ENCODE measurements around the gene C3orf20. TPM values are rescaled to one million over a fixed set of nuclear protein-coding genes. Genes with fewer than 3 reads are reported as not detected.

The C3orf20 gene
- total and polyA plus RNA-seq, 2 of the 13 experiments (the other 11 are each of a cell fraction or from before 2014, with no cell fraction given), result 0.03 to 0.04 TPM

DNA sequence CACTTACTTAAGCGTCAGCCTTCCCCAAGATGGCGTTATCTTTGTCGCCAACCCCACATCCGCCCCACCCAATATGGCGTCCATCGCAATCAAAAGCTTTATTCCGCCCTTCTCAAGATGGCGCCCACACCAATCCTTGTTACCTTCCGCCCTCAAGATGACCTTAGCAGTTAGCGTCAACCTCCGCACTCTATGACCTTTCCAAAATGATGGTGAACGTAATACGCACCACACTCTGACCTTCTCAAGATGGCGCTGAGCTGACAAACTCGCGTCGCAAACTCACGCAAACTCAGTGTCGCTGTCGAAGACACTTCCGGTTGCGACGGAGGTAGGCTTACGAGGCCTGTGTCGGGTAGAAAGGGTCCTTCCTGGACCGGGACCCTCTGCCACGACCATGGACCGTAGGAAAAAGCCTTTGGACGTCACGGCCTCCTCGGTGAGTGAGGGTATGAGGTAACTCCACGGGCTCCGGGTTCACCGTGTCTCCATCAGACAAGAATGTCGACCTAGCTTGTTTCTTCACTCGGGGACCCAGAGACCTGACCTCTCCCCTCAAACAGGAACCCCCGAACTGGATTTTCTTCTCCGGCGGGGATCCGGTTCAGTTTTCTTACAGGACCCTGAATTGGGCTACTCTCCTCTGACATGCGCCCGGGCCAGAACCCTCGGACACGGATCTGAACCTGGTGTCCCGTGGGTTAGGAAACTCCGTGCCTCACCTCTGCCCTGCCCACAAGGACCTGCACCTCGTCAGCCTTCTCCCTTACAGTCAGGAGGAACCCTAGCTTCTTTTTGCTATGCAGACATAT is 23.3 kb upstream of the C3orf20 start, which contains the start of gene CCDC174 (continued):
- TF ChIP-seq, protein P1, sequence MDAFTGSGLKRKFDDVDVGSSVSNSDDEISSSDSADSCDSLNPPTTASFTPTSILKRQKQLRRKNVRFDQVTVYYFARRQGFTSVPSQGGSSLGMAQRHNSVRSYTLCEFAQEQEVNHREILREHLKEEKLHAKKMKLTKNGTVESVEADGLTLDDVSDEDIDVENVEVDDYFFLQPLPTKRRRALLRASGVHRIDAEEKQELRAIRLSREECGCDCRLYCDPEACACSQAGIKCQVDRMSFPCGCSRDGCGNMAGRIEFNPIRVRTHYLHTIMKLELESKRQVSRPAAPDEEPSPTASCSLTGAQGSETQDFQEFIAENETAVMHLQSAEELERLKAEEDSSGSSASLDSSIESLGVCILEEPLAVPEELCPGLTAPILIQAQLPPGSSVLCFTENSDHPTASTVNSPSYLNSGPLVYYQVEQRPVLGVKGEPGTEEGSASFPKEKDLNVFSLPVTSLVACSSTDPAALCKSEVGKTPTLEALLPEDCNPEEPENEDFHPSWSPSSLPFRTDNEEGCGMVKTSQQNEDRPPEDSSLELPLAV (CRISPR knock-in tag; conservative IDR thresholded peaks at IDR 0.05; ENCODE audit: low read depth), result no peak
- TF ChIP-seq TCF12 (IDR thresholded peaks at IDR 0.05) (no peak), TCF12 (CRISPR knock-in tag; IDR thresholded peaks at IDR 0.05) (no peak), KLF13 (CRISPR knock-in tag; IDR thresholded peaks at IDR 0.05) (0 out of 2 replicates have a peak, but pooled peaks have one; percentile 74), DPF2 (CRISPR knock-in tag; IDR thresholded peaks at IDR 0.05; ENCODE audit: borderline replicate concordance, low read depth) (no peak), CHD2 (IDR thresholded peaks at IDR 0.05; ENCODE audit: low read depth, low read length) (peak; percentile 80), ARNT2 (CRISPR knock-in tag; IDR thresholded peaks at IDR 0.05; ENCODE audit: low read depth) (peak; percentile 73; the same call in 1 of the 2 replicates), KAT7 (CRISPR knock-in tag; IDR thresholded peaks at IDR 0.05; ENCODE audit: borderline replicate concordance) (no peak; the same call in 1 of the 2 replicates), EEA1 (CRISPR knock-in tag; IDR thresholded peaks at IDR 0.05; ENCODE audit: borderline replicate concordance) (0 out of 2 replicates have a peak, but pooled peaks have one; percentile 80), ZSCAN31 (CRISPR knock-in tag; IDR thresholded peaks at IDR 0.05; ENCODE audit: low read depth) (peak; percentile 73), ZBTB21 (CRISPR knock-in tag; IDR thresholded peaks at IDR 0.05) (peak; percentile 95)
- TF ChIP-seq, protein P2, sequence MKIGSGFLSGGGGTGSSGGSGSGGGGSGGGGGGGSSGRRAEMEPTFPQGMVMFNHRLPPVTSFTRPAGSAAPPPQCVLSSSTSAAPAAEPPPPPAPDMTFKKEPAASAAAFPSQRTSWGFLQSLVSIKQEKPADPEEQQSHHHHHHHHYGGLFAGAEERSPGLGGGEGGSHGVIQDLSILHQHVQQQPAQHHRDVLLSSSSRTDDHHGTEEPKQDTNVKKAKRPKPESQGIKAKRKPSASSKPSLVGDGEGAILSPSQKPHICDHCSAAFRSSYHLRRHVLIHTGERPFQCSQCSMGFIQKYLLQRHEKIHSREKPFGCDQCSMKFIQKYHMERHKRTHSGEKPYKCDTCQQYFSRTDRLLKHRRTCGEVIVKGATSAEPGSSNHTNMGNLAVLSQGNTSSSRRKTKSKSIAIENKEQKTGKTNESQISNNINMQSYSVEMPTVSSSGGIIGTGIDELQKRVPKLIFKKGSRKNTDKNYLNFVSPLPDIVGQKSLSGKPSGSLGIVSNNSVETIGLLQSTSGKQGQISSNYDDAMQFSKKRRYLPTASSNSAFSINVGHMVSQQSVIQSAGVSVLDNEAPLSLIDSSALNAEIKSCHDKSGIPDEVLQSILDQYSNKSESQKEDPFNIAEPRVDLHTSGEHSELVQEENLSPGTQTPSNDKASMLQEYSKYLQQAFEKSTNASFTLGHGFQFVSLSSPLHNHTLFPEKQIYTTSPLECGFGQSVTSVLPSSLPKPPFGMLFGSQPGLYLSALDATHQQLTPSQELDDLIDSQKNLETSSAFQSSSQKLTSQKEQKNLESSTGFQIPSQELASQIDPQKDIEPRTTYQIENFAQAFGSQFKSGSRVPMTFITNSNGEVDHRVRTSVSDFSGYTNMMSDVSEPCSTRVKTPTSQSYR (CRISPR knock-in tag; IDR thresholded peaks at IDR 0.05; ENCODE audit: borderline replicate concordance), result no peak
- TF ChIP-seq, protein P3, sequence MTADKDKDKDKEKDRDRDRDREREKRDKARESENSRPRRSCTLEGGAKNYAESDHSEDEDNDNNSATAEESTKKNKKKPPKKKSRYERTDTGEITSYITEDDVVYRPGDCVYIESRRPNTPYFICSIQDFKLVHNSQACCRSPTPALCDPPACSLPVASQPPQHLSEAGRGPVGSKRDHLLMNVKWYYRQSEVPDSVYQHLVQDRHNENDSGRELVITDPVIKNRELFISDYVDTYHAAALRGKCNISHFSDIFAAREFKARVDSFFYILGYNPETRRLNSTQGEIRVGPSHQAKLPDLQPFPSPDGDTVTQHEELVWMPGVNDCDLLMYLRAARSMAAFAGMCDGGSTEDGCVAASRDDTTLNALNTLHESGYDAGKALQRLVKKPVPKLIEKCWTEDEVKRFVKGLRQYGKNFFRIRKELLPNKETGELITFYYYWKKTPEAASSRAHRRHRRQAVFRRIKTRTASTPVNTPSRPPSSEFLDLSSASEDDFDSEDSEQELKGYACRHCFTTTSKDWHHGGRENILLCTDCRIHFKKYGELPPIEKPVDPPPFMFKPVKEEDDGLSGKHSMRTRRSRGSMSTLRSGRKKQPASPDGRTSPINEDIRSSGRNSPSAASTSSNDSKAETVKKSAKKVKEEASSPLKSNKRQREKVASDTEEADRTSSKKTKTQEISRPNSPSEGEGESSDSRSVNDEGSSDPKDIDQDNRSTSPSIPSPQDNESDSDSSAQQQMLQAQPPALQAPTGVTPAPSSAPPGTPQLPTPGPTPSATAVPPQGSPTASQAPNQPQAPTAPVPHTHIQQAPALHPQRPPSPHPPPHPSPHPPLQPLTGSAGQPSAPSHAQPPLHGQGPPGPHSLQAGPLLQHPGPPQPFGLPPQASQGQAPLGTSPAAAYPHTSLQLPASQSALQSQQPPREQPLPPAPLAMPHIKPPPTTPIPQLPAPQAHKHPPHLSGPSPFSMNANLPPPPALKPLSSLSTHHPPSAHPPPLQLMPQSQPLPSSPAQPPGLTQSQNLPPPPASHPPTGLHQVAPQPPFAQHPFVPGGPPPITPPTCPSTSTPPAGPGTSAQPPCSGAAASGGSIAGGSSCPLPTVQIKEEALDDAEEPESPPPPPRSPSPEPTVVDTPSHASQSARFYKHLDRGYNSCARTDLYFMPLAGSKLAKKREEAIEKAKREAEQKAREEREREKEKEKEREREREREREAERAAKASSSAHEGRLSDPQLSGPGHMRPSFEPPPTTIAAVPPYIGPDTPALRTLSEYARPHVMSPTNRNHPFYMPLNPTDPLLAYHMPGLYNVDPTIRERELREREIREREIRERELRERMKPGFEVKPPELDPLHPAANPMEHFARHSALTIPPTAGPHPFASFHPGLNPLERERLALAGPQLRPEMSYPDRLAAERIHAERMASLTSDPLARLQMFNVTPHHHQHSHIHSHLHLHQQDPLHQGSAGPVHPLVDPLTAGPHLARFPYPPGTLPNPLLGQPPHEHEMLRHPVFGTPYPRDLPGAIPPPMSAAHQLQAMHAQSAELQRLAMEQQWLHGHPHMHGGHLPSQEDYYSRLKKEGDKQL (CRISPR knock-in tag; IDR thresholded peaks at IDR 0.05; ENCODE audit: low read depth), result 0 out of 2 replicates have a peak, but pooled peaks have one; percentile 36
- TF ChIP-seq, protein P4, sequence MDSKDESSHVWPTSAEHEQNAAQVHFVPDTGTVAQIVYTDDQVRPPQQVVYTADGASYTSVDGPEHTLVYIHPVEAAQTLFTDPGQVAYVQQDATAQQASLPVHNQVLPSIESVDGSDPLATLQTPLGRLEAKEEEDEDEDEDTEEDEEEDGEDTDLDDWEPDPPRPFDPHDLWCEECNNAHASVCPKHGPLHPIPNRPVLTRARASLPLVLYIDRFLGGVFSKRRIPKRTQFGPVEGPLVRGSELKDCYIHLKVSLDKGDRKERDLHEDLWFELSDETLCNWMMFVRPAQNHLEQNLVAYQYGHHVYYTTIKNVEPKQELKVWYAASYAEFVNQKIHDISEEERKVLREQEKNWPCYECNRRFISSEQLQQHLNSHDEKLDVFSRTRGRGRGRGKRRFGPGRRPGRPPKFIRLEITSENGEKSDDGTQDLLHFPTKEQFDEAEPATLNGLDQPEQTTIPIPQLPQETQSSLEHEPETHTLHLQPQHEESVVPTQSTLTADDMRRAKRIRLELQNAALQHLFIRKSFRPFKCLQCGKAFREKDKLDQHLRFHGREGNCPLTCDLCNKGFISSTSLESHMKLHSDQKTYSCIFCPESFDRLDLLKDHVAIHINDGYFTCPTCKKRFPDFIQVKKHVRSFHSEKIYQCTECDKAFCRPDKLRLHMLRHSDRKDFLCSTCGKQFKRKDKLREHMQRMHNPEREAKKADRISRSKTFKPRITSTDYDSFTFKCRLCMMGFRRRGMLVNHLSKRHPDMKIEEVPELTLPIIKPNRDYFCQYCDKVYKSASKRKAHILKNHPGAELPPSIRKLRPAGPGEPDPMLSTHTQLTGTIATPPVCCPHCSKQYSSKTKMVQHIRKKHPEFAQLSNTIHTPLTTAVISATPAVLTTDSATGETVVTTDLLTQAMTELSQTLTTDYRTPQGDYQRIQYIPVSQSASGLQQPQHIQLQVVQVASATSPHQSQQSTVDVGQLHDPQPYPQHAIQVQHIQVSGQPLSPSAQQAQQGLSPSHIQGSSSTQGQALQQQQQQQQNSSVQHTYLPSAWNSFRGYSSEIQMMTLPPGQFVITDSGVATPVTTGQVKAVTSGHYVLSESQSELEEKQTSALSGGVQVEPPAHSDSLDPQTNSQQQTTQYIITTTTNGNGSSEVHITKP (CRISPR knock-in tag; IDR thresholded peaks at IDR 0.05; ENCODE audit: low read depth), result peak; percentile 42; the same call in 1 of the 2 replicates

Data from HepG2 (cell line).